IgD-negative memory B cell (primary cell): Measurements from ENCODE around the gene PLEKHA7. TPM values are rescaled to one million over a fixed set of nuclear protein-coding genes. Genes with fewer than 3 reads are reported as not detected.
"Not testable (repeated sequence)": the region's sequence is repeated elsewhere in the genome, so short reads cannot be mapped to it uniquely, and the experiment has no call there.

ENCODE experiments used
- H3K27ac Mint-ChIP-seq, 3 donors: one replicate each; pipeline ENCODE4 v1.8.0; 2020 to 2022; ENCODE audit warnings: mild to moderate bottlenecking in 3 of 3, mixed read lengths in 3 of 3, moderate library complexity in 1 of 3
- H3K27me3 Mint-ChIP-seq: one replicate; pipeline ENCODE4 v1.8.0; 2021; ENCODE audit warnings: mixed read lengths
- H3K36me3 Mint-ChIP-seq: one replicate; pipeline ENCODE4 v1.8.0; 2020; ENCODE audit warnings: mild to moderate bottlenecking, mixed read lengths
- H3K4me1 Mint-ChIP-seq, 3 donors: one replicate each; pipeline ENCODE4 v1.8.0; 2020 to 2022; ENCODE audit warnings: mixed read lengths in 3 of 3, mild to moderate bottlenecking in 1 of 3
- H3K4me3 Mint-ChIP-seq, 4 donors: one replicate each; pipeline ENCODE4 v1.8.0; 2020 to 2022; ENCODE audit warnings: mild to moderate bottlenecking in 4 of 4, mixed read lengths in 4 of 4, moderate library complexity in 3 of 4
- H3K9me3 Mint-ChIP-seq, 3 donors: one replicate each; pipeline ENCODE4 v1.8.0; 2020 to 2021; ENCODE audit warnings: mixed read lengths in 3 of 3, mild to moderate bottlenecking in 1 of 3
- polyA plus RNA-seq: library from polyadenylated mRNA; unstranded; fragments of 300-500 nt; fragmentation: Illumina TruSeq; gene quantifications from one replicate; pipeline ENCODE4 v1.2.3, GENCODE V29; 2021

The PLEKHA7 gene
- polyA plus RNA-seq, 1 donor from 2014 or later: 0.15 TPM

GRCh38 chr11:16902182-16902581, 112.0 kb downstream of the PLEKHA7 start:
- no peaks in the 10 kb centered on the region for H3K36me3 Mint-ChIP-seq
- H3K9me3 Mint-ChIP-seq: no peaks in the 10 kb centered on the region
- peaks cover 27 to 31% (median 30%) of the 10 kb centered on the region in 3 donors for H3K4me1 Mint-ChIP-seq
- H3K4me3 Mint-ChIP-seq: peak overlapping the region in 1 of 4 donors; percentile 51
- H3K27me3 Mint-ChIP-seq: no peaks in the 10 kb centered on the region
- peak overlapping the region; percentile 2 to 72 (median 8) for H3K27ac Mint-ChIP-seq

DNA sequence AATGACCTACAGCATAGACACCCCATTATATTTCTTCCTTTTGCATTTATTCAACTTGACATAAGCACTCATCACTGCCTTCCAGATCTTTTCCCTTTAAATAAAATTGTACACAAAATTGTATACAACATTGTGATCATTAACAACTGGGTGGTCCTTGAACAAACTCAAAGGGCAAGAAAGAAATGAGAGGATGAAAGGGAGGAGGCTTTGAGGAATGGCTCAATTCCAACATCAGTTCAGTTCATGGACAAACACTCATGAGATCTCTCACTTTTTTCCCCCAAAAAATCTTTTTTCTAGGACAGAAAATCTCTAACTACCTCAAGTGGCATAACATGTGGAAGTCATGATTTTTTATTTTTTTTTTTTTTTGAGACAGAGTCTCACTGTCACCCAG, 113.7 kb downstream of the PLEKHA7 start:
- Mint-ChIP-seq H3K27me3 (no peaks in the 10 kb centered on the region), H3K4me3 (no peak overlapping the region), H3K27ac (no peak overlapping the region), H3K9me3 (no peaks in the 10 kb centered on the region), H3K4me1 (peaks cover 27 to 31% (median 30%) of the 10 kb centered on the region in 3 donors), H3K36me3 (no peaks in the 10 kb centered on the region)

DNA sequence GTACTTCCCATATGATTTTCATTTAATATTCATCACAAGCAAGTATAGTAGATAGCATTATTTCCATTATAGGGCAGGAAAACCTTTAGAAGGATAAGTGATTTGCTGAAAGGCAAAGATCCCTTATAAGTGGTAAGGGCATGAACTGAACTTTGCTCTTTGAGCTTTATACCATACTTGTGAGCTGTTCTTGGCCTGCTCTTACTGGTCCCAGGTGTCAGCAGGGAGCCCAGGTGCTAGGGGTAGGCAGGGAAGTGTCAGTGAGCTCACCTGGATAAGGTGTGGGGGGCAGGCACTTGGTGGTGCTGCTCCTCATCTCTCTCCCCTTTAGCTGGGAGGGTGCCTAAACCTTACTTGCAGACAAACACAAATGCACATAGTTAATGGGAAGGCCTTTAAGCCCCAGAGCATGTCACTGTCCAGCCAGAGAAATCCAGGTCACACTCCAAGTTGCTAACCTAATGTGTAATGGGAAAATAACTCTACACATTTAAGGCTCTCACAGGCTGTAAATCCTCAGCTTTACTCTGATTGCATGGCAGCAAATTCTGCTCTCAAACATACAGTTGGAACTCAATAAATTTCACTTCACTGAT, 114.4 kb downstream of the PLEKHA7 start:
- no peak overlapping the region for H3K4me3 Mint-ChIP-seq
- H3K4me1 Mint-ChIP-seq: peaks cover 27 to 31% (median 30%) of the 10 kb centered on the region in 3 donors
- H3K9me3 Mint-ChIP-seq: no peaks in the 10 kb centered on the region
- H3K27ac Mint-ChIP-seq: no peak overlapping the region
- no peaks in the 10 kb centered on the region for H3K27me3 Mint-ChIP-seq
- H3K36me3 Mint-ChIP-seq: no peaks in the 10 kb centered on the region

GRCh38 chr11:16898274-16898985, 115.8 kb downstream of the PLEKHA7 start:
- peaks cover 19 to 23% (median 22%) of the 10 kb centered on the region in 3 donors for H3K4me1 Mint-ChIP-seq
- no peak overlapping the region for H3K4me3 Mint-ChIP-seq
- no peaks in the 10 kb centered on the region for H3K9me3 Mint-ChIP-seq
- no peaks in the 10 kb centered on the region for H3K27me3 Mint-ChIP-seq
- no peak overlapping the region for H3K27ac Mint-ChIP-seq
- H3K36me3 Mint-ChIP-seq: no peaks in the 10 kb centered on the region

DNA sequence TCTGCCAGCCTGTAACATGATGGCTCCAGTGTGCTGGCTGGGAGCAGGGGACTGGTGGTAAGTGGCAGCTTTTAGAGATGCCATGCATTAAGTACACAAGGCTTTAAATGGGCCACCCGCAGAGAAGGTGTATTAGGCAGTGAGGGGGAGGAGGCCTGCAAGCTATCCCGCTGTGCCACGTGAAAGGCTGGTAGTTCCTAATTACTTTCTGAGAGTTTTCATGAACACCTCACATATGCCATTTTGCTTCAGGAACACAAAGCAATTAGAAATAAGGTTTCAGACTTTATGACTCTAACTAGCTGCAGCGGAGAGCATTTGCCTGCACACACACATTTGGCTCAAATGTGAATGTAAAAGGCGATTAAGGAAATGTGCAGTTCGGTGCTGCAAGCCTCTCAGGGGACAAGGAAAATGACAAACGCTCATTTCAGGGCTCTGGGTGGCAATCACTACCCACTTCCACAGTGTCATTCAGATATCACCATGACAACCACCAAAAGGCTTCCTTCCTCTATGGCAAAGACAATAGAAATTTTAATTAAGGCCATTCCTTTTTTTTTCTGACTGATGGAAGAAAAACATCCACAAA, 116.6 kb downstream of the PLEKHA7 start:
- Mint-ChIP-seq H3K27me3 (no peaks in the 10 kb centered on the region), H3K4me3 (no peak overlapping the region), H3K4me1 (peaks cover 11 to 15% (median 14%) of the 10 kb centered on the region in 3 donors), H3K9me3 (no peaks in the 10 kb centered on the region), H3K27ac (no peak overlapping the region), H3K36me3 (no peaks in the 10 kb centered on the region)

DNA sequence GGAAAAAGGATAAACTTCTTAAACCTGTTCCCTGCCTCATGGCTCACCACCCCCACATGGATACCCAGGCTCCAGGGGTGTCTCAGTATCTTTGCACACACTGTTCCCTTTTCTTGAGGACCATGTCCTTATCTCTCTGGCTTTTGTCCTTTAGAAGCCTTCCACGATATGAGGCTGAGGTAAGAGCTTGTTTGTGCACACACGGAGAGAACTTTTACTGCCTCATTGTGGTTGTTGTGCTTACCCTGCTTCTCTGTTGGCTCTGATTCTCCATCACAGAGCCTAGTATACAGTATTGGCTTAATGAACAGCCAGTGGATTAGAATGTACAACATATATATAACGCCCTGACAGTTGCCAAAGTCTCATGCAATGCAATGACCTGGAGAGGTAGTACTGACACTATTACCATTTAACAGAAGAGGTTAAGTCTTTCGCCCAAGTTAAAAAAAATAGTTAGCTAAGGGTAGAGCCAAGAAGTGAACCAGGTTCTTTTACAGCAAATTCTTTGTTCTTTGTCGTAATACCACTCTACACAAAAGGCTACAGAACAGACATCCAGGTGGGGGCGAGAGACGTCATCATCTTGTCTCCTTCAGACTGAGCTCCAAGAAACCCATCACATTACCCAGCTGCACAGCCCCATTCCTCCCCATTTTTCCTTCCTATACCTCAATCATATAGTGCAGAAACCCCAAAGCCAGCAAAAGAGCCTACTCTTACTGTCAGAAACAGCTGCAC, 117.3 kb downstream of the PLEKHA7 start:
- Mint-ChIP-seq H3K27ac (peak overlapping the region in 1 of 3 donors; percentile 20), H3K36me3 (no peaks in the 10 kb centered on the region), H3K9me3 (peaks cover 0 to 2% (median 0%) of the 10 kb centered on the region in 3 donors), H3K4me1 (peaks cover 5 to 8% (median 7%) of the 10 kb centered on the region in 3 donors), H3K27me3 (no peaks in the 10 kb centered on the region), H3K4me3 (no peak overlapping the region)

GRCh38 chr11:16895306-16895705, 118.9 kb downstream of the PLEKHA7 start:
- Mint-ChIP-seq H3K9me3 (peaks cover 0 to 2% (median 2%) of the 10 kb centered on the region in 3 donors), H3K4me3 (no peak overlapping the region), H3K36me3 (no peaks in the 10 kb centered on the region), H3K4me1 (peaks cover 2 to 6% (median 2%) of the 10 kb centered on the region in 3 donors), H3K27me3 (no peaks in the 10 kb centered on the region), H3K27ac (no peak overlapping the region)

- H3K36me3 Mint-ChIP-seq: peaks cover 5% of the 10 kb centered on the region
- peaks cover 0 to 12% (median 2%) of the 10 kb centered on the region in 3 donors for H3K9me3 Mint-ChIP-seq
- H3K4me1 Mint-ChIP-seq: peaks cover 0 to 6% (median 2%) of the 10 kb centered on the region in 3 donors
- no peak overlapping the region for H3K27ac Mint-ChIP-seq
- no peak overlapping the region for H3K4me3 Mint-ChIP-seq
- H3K27me3 Mint-ChIP-seq: no peaks in the 10 kb centered on the region
Observed at GRCh38 chr11:16893456-16894066, 120.7 kb downstream of the PLEKHA7 start.

DNA sequence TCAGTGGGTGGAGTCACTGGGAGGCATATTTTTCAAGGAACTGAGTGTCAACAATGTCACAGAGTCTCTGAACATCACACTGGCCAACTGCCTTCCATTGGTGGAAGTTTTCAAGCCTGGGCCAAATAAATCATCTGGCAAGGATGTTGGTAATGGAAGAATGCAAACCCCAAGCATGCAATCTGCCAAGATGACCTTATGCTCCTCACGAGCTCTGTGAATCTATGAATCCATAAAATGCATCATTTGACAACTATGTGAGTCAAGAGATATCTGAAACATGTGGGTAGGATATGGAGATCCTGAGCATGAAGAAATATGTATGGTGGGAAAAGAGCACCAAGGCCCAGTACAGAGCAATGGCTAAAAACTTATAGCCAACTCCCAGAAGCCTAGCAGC, 122.2 kb downstream of the PLEKHA7 start:
- H3K4me1 Mint-ChIP-seq: no peaks in the 10 kb centered on the region
- H3K4me3 Mint-ChIP-seq: no peak overlapping the region
- peaks cover 0 to 12% (median 2%) of the 10 kb centered on the region in 3 donors for H3K9me3 Mint-ChIP-seq
- H3K27ac Mint-ChIP-seq: no peak overlapping the region
- peaks cover 5% of the 10 kb centered on the region for H3K36me3 Mint-ChIP-seq
- no peaks in the 10 kb centered on the region for H3K27me3 Mint-ChIP-seq

DNA sequence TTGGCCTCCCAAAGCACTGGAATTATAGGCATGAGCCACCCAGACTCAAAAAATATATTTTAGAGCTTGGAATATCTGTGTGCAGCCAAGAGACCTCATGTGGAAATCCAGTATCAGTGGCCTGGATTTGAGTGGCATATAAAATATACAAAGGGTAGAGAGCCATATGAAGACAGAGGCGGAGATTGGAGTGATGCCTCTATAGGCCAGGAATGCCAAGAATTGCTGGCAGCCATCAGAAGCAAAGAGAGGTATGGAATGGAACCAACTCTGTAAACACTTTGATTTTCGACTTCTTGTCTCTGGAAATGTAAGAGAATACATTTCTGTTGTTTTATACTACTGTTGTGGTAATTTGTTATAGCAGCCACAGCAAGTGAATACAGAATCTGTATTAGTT, 123.0 kb downstream of the PLEKHA7 start:
- H3K27ac Mint-ChIP-seq: no peak overlapping the region
- H3K27me3 Mint-ChIP-seq: no peaks in the 10 kb centered on the region
- H3K36me3 Mint-ChIP-seq: peaks cover 5% of the 10 kb centered on the region
- no peaks in the 10 kb centered on the region for H3K4me1 Mint-ChIP-seq
- no peak overlapping the region for H3K4me3 Mint-ChIP-seq
- H3K9me3 Mint-ChIP-seq: peaks cover 0 to 12% (median 2%) of the 10 kb centered on the region in 3 donors

GRCh38 chr11:16890442-16890841, 123.8 kb downstream of the PLEKHA7 start:
- Mint-ChIP-seq H3K27ac (no peak overlapping the region), H3K9me3 (peaks cover 0 to 12% (median 2%) of the 10 kb centered on the region in 3 donors), H3K4me3 (no peak overlapping the region), H3K27me3 (no peaks in the 10 kb centered on the region), H3K36me3 (peaks cover 5% of the 10 kb centered on the region), H3K4me1 (no peaks in the 10 kb centered on the region)

DNA sequence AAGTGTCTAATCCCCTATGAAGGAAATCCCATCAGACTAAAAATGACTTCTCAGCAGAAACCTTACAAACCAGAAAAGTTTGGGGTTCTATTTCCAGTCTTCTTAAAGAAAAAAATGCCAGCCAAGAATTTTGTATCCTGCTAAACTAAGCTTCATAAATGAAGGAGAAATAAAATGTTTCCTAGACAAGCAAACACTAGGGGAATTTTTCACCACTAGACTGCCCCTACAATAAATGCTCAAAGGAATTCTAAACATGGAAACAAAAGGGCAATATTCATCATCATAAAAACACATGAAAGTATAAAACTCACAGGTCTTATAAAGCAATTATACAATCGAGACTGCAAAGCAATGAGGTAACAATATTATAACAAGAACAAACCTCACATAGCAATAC, 124.3 kb downstream of the PLEKHA7 start:
- Mint-ChIP-seq H3K27ac (no peak overlapping the region), H3K36me3 (peaks cover 5% of the 10 kb centered on the region), H3K4me1 (no peaks in the 10 kb centered on the region), H3K4me3 (peak overlapping the region in 1 of 4 donors; percentile 10), H3K9me3 (peaks cover 0 to 12% (median 2%) of the 10 kb centered on the region in 3 donors), H3K27me3 (no peaks in the 10 kb centered on the region)

GRCh38 chr11:16889010-16889409, 125.2 kb downstream of the PLEKHA7 start:
- not testable (repeated sequence) for H3K4me3 Mint-ChIP-seq, H3K27me3 Mint-ChIP-seq, H3K36me3 Mint-ChIP-seq, H3K4me1 Mint-ChIP-seq
- H3K27ac Mint-ChIP-seq: peak overlapping the region in 1 of 3 donors; percentile 39
- peaks cover 0 to 12% (median 2%) of the 10 kb centered on the region in 3 donors for H3K9me3 Mint-ChIP-seq

DNA sequence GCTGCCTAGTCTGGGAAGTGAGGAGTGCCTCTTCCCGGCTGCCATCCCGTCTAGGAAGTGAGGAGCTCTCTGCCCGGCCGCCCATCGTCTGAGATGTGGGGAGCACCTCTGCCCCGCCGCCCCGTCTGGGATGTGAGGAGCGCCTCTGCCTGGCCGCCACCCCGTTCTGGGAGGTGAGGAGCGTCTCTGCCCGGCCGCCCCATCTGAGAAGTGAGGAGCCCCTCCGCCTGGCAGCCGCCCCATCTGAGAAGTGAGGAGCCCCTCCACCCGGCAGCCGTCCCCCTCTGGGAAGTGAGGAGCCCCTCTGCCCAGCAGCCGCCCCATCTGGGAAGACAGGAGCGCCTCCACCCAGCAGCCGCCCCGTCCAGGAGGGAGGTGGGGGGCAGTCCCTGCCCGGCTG, 126.3 kb downstream of the PLEKHA7 start:
- H3K36me3 Mint-ChIP-seq, H3K4me1 Mint-ChIP-seq, H3K4me3 Mint-ChIP-seq, H3K27me3 Mint-ChIP-seq, H3K27ac Mint-ChIP-seq: not testable (repeated sequence)
- H3K9me3 Mint-ChIP-seq: peaks cover 0 to 12% (median 2%) of the 10 kb centered on the region in 3 donors

DNA sequence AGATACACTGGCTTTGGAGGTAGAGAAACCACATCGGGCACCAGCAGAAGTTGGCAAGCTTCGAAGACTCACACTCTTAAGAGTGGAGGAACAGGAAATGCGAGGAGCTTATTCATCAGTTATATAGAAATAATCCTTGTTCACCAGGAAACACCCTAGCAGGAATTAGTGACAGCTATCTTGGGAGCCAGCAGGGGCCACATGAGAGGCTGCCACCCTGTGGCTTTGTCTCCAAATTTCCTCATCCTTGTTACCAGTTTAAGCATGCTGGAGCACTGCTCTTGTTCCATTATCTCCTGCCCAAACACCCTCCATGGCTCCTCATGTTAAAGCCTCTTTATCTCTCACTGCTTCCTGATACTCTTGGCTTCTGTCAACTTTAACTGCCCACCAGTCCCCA, 131.0 kb downstream of the PLEKHA7 start:
- H3K27me3 Mint-ChIP-seq: peaks cover 4% of the 10 kb centered on the region
- peaks cover 3% of the 10 kb centered on the region for H3K36me3 Mint-ChIP-seq
- no peak overlapping the region for H3K27ac Mint-ChIP-seq
- H3K4me1 Mint-ChIP-seq: no peaks in the 10 kb centered on the region
- H3K9me3 Mint-ChIP-seq: no peaks in the 10 kb centered on the region
- H3K4me3 Mint-ChIP-seq: no peak overlapping the region
